Gastrocnemius medialis (tissue), 4 donors: ENCODE data around the gene KLHL29.
A peak's percentile ranks its signal among the peaks of the same experiment; 100 is the strongest.

Source experiments
- POLR2A ChIP-seq, 2 donors: fragments of 450-650 bp; IDR thresholded peaks; one replicate each; pipeline ENCODE4 v1.6.1; 2017; ENCODE audit warnings: antibody characterized with exemption in 2 of 2, mild to moderate bottlenecking in 2 of 2, moderate library complexity in 2 of 2
- TF ChIP-seq, protein P1 (sequence below), 5 experiments: fragments of 450-650 bp in 3 of 5; fragments of 200-600 bp in 2 of 5; sonication (generic) in 2 of 5; IDR thresholded peaks in 4 of 5; conservative IDR thresholded peaks in 1 of 5; 1 replicate in 4 of 5; 2 replicates in 1 of 5; pipeline ENCODE4 v1.5.1; 2016 to 2019; ENCODE audit warnings: antibody characterized with exemption in 5 of 5, mild to moderate bottlenecking in 3 of 5, moderate library complexity in 3 of 5

DNA sequence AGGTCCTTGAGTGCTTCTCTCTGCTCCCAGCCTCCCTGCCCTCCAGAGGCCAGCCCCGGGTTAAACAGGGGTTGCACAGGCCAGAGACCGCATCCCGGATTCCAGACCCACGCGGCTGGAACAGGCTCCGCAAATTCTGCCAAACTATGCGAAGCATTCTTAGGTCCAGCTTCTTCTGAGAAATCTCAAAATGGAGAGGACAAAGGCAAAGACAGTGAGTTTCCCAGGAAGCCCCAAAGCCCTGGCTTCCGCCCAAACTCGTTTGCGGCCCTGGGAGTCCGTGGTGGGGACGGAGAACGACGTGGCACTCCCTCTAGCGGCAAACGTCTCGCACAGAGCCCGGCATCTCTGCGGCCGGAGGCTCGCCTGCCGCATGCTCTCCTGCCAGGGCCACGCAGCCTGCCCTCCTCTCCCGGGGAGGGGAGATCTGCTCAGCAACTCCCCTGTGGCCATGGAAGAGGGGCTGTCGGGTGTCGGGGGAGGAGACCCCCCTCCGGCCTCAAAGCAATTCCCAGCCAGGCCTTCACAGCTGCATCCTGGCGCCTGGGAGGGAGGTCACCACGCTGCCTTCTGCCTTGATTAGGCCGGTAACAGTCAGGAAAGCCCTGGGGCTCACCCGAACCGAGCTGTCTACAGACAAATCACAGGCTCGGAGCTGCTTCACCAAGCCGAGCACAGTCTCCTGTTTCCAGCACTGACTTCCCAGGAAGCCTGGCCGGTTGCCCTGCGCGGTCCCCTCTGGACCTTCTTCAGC is 33.4 kb upstream of the KLHL29 start:
- TF ChIP-seq, protein P1, sequence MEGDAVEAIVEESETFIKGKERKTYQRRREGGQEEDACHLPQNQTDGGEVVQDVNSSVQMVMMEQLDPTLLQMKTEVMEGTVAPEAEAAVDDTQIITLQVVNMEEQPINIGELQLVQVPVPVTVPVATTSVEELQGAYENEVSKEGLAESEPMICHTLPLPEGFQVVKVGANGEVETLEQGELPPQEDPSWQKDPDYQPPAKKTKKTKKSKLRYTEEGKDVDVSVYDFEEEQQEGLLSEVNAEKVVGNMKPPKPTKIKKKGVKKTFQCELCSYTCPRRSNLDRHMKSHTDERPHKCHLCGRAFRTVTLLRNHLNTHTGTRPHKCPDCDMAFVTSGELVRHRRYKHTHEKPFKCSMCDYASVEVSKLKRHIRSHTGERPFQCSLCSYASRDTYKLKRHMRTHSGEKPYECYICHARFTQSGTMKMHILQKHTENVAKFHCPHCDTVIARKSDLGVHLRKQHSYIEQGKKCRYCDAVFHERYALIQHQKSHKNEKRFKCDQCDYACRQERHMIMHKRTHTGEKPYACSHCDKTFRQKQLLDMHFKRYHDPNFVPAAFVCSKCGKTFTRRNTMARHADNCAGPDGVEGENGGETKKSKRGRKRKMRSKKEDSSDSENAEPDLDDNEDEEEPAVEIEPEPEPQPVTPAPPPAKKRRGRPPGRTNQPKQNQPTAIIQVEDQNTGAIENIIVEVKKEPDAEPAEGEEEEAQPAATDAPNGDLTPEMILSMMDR (IDR thresholded peaks at IDR 0.05 in 4 of 5, conservative IDR thresholded peaks at IDR 0.05 in 1 of 5): peak; percentile 52 to 92 (median 80)
- no peak for TF ChIP-seq POLR2A (IDR thresholded peaks at IDR 0.05)
